Inferior parietal cortex (tissue), 1 donor: ENCODE results near the gene KCNK3.
"Not testable (repeated sequence)": the region's sequence is repeated elsewhere in the genome, so short reads cannot be mapped to it uniquely, and the experiment has no call there.

Experiments
- DNase-seq: peaks from one replicate; pipeline ENCODE4 v3.0.0-alpha.2; 2016; ENCODE audit errors: extremely low spot score

The KCNK3 gene

DNA sequence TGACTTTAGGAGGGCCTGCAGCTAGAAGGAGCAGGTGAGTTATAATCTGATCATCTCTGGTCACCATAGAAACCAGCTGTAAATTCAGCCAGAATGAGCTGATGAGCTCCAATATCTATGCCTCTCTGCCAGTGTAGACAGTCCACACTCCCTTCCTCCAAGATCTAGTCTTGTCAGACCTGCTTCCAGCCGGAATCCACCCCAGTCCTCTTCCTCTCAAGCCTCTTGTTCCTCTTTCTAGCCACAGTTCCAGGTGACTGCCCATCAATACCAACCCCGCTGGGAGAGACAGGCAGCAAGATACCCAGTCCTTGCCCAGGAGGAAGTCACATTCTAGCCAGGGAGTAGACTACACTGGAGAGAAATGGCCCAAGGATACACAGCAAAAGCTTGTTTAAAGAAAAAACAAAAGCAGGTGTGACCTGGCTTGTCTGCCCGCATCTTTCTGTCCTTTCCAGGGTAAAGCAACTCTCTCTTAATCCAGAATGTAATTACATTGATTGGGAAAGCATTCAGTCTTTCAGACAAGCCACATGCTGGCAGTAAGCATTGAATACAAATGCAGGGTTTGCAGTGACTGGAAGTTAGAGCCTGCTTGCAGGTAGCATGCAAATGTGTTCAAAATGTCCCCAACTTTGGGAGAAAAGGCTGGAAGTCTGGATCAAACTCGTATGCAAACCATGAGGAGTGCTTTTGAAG lies 62.6 kb downstream of the KCNK3 start:
- no peak for DNase-seq

DNA sequence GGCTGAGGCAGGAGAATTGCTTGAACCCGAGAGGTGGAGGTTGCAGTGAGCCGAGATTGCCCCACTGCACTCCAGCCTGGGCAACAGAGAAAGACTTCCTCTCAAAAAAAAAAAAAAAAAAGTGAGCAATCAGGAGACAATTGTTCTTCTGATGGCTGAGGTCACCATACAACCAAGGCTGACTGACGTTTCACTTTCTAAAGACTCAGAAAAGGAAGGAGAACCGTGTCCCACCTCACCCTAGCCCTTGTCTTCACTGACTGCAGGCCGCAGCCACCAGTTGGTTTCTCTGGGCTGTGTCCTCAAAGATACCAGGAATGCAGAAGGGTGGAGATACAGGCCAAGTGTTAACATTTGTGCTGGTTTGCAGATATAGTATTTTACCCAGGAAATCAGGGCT lies 63.8 kb downstream of the KCNK3 start:
- DNase-seq: no peak

DNA sequence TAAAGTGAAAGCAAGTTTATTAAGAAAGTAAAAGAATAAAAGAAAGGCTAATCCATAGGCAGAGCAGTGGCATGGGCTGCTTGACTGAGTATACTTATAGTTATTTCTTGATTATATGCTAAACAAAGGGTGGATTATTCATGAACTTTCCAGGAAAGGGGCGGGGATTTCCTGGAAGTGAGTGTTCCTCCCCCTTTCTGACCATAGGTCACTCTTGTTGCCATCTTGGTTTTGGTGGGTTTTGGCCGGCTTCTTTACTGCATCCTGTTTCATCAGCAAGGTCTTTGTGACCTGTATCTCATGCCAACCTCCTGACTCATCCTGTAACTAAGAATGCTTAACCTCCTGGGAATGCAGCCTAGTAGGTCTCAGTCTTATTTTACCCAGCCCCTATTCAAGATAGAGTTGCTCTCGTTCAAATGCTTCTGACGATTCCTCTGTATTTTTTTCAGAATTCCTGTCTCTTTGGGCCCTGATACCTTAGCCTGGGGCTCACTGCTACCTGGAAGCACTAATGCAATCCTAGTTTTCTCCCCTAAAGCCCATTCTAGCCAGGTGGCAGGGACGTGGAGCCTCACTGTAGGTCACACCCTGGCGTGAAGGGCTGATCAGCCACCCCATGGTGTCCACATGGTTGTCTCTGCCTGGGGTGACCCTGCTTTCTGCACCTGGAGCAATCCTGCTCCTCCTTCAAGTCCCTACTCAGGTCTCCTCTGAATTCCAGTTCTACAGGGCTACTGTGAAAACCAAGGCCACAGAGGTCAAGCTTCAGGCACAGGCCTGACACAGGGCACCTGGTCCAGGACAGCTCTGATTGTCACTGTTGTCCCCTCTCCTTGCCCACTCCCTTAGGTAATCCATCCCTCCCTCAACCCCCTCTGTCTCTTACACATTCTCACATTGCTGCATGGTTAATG lies 65.6 kb downstream of the KCNK3 start:
- DNase-seq: no peak

DNA sequence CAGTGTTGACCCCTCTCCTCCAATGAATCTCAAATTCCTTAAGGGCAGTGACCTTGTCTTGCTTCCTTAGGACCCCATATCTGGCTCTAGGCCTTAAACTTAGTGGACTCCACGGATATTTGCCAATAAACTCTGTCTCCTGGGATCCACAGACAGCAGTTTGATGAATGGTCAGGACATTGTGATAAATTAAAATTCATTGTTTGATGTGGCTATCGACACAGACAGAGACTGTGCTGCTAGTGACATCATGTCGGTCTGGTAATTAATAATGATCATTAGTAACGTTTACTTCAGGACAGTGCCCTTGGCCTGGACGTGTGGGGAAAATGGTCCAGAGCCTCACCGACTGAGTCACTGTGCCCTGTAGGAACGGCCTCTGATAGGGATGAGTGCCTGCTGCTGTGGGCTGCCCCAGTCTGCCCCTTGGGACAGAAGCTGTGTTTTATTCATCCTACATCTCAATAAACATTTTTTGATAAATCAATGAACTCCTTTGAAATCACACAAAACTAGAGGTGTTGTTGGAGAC lies 66.3 kb downstream of the KCNK3 start:
- no peak for DNase-seq

DNA sequence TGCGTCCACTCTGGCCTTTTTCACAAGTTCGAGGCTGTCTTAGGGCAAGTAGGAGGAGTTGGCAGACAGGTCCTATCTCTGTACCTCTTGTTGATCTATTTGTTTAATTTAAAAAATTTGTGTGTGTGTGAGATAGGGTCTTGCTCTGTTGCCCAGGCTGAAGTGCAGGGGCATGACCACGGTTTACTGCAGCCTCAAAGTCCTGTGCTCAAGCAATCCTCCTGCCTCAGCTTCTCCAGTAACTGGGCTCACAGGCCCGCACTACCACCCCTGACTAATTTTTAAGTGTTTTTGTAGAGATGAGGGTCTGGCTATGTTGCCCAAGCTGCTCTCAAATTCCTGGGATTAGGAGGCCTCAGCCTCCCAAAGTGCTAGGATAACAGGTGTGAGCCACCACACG lies 67.3 kb downstream of the KCNK3 start:
- DNase-seq: no peak

DNA sequence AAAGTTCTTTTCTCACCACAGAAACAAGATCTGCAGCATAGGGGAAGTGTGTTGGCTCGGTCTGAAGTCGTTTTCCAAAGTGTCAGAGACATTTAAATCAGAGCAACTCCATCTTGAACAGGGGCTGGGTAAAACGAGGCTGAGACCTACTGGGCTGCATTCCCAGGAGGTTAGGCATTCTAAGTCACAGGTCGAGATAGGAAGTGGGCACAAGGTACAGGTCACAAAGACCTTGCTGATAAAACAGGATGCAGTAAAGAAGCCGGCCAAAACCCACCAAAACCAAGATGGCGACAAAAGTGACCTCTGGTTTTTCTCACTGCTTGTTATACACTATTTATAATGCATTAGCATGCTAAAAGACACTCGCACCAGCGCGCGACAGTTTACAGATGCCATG lies 68.5 kb downstream of the KCNK3 start:
- DNase-seq: not testable (repeated sequence)

DNA sequence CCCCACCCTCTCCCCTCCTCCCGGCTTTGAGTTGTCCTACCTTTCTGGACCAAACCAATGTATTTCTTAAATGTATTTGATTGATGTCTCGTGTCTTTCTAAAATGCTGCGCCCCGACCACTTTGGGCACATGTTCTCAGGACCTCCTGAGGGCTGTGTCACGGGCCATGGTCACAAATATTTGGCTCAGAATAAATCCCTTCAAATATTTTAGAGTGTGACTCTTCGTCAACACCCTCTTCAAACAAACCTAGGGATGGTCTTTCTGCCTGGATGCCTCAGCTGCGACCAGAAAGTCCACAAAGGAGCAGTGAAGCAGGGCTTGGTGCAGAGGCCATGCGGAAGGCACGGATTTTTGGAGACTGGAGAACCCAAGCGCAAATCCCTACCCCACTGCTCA lies 70.5 kb downstream of the KCNK3 start:
- no peak for DNase-seq

DNA sequence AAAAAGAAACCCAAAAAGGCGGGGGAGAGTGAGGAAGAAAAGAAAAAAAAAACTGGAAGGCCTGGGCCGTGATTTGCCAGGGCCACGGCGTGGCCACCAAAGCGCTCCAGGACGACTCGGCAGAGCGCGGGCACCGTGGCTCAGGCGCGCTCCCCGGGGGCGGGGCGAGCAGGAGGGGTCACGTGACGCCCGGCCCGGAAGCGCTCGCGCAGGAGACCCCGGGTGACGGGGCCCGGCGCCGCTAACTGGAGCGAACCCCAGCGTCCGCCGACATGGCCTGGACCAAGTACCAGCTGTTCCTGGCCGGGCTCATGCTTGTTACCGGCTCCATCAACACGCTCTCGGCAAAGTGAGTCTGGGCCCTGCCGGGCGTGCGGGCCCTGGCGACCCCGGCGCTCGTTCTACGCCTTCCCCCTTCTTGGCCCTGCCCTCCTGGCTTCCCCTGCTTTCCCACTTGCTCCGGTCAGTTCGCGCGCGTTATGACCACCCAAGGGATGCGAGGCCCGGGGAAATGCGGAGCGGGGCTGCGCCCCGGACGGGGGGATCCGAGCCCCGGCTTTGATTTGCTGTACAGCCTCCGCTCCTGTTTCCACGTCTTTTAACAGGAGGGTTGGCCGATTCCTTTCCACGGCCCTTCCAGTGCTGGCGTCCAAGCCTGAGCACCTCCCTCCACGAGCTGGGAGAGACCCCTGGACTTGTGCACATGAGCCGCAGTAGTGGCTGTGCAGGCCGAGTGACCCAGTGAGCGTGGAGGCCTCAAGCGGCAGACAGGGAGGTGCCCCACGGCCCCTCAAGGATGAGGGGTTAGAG lies 71.8 kb downstream of the KCNK3 start, which contains the start of gene SLC35F6:
SLC35F6 (plus strand) TSS at position 207 of the 810 bp plus-strand sequence; CDS start at position 273, 66 bp downstream.
- DNase-seq: peak; percentile 83

DNA sequence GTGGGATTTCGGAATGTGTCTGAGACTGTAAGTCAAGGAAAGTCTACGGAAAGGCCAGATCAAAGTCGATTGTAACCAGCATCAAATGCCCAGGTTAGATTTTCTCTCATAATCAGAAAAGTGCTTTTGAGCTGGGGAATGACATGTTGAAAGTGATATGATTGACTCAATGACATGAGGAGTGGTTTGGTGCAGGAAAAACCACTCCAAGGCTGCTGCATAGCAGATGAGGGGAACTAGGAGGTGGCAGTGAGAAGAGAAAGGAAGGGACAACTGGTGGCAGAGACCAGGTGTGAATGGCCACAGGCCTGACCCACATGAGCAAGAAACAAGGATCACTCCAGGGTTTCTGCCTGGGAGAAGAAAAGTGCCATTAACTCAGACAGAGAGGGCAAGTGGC lies 72.4 kb downstream of the KCNK3 start:
- DNase-seq: no peak

DNA sequence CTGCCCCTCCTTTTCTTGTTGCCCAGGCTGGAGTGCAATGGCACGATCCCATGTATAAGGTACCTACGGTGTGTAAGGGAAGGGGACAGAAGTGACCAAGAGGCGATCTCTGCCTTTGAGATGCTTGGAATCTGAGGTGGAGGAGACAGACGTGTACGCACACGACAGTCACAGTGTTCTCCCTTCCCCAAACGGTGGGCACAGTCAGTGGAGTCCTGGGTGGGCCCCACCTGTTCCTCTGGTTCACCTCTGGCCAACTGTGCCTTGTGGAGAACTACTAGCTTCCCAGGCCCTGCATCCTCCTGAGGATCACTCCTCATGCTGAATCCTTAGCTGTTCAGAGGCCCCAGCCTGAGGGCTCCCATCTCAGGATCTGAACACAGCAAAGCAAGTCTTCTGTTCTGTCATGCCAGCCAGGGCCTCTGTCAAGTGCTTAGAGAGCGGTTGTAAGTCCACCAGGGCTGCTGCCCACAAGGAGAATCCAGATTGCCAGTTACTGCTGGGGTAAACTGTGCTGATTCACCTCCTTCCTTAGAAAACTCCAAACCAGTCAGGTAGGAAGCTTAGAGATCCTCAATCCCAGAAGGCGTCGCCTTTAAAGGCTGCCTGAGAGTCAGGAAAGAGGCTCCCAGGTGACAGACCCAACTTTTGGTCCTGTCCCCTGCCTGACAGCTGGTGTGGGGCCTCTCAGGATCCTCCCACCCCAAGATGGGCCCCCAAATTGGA lies 73.1 kb downstream of the KCNK3 start:
- no peak for DNase-seq

DNA sequence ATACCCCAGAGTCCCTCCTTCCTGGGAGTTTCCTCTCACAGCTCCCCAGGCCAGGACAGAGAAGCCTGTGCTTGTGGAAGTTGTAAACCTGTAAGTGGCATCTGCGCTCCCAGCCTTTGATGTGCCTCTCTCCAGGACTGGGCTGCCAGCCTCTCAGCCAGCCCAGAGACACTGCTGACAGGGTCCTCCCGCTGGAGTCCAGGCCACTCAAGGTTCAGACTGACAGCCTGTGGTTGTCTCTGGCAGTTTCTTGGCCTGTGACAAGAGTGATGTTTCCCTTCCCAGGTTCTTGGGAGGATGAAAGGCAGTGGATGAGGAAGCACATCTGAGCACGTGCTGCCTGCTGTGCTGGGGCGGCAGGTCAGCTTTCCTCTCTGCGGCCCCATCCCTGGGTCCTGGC lies 74.6 kb downstream of the KCNK3 start:
- DNase-seq: no peak

DNA sequence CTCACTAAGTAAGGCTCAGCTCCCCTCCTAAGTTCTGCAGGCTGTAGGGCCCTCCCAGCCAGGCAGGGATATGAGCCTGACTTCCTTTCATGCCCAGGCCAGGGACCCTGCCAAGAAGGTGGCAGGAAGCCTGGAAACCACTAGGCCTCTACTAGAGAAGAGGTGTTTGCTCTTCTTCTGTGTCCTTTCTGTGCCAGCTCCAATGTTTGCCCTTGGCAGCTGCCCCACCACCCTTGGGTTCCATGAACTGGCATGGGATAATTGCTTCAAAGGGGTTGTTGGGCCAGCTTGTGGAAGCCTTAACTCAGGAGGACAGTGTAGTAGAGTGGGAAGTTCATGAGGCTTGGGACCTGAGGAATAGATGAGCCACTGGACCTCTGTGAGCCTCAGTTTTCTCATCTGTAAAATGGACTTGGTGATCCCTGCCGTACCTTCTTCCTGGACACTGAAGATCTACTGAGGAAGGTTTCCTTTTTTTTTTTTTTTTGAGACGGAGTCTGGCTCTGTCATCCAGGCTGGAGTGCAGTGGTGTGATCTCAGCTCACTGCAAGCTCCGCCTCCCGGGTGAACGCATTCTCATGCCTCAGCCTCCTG lies 75.5 kb downstream of the KCNK3 start:
- DNase-seq: no peak

DNA sequence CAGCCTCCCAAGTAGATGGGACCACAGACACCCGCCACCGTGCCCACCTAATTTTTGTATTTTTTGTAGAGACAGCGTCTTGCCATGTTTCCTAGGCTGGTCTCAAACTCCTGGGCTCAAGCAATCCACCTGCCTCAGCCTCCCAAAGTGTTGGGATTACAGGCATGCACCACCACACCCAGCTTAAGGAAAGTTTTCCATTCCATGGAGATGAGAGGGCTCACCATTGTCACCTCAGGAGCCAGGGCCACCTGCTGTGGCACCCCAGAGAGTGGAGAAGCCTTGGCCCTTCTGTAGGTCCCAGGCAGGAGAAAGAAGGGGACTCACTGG lies 76.2 kb downstream of the KCNK3 start:
- no peak for DNase-seq

DNA sequence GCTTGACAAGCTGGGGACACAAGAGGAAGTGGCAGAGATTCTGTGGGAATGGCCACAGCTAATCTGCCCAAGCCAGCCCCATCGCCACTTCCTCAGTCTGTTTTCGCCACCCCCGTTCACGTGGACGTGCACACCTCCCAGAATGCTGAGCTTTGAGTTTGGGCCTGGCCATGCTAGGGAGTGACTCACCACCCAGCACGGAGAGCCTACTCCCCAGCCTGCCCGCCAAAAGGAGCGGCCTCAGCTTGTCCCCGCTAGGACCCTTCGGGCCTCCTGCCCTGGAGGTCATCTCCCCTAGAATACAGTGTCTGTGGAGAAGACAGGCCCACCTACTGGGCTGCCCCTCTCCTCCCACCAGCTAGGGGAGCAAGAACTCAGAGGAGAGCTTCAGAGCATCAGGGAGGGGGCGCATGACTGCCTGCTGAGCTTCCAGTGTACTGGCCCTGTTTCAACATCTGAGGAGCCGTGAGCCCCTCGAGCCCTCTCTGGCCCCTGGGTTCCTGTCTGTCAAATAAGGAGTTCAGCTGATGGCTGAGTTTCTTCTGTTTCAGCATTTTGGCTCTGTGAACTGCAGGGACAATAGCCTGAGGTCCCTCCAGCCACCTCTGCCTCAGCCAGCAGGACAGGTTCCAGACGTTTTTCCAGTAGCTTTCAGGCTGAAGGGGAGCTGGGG lies 76.7 kb downstream of the KCNK3 start:
- DNase-seq: peak; percentile 68

DNA sequence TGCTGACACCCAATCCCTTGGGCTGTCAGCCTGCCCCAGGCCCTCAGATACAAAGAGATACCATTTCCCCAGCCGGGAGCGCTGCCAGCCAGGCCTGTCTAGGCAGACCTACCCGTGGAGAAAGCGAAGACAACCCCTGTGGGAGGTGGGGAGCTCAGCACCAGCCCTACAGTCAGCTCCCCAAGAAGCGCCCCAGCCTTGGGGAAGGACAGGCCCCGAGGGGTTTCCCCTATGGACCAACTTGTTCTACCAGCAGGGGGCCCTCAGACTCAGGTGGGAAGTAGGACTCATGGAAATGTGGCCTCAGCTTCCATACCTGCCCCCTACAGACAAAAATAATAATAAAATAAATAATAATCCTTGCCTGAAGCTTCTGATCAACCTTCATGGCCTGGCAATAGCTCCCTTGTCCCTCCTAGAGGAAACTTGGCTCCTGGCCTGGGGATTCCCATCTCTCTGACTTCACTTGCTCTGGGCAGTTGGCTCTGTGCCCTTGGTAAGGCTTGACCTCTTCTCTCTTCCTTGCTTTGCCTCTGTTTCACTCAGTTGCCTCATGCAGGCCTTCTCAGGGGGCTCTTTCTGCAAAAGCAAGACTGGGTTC lies 78.6 kb downstream of the KCNK3 start:
- DNase-seq: peak; percentile 70

DNA sequence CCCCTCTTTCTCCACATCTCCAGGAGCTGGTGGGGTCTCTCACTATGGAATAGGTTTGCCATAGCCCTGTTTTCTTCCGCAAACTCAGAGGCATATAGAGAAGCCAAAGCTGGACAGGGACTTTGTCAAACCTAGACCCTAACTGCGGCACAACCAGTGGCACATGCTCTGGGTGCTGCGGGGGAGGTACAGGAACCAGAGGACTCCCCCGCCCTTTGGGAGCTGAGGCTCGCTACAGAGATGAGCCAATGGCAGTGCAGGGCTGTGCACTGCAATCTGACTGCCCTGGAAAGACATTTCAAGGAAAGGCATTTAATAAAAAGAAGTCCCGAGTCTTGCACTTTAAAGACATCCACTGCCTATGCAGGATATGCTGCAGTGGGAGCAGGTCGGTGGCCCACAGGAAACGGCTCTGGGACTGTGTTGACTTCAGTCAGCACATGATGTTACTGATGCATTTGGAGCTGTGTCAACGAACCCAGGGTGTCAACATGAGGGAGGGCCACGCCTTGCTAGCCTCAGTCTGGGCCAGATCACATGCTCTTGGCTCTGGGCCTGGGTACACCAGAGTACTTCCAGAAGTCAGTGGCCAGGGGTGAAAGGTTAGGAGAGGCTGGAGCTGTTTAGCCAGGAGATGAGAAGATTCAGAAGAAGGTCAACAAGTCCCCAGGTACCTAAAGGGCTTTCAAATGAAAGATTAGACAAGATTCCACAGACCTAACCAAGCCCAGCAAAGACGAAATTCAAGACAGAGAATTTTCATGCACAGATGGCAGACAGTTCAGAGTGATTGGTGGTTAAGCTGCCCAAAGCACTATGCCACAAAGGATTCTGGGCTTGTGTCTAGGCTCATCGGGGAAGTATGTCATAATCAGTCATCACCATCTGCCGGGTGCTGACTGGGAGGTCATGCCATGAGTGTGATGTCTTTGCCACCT lies 79.8 kb downstream of the KCNK3 start:
- peak; percentile 86 for DNase-seq

DNA sequence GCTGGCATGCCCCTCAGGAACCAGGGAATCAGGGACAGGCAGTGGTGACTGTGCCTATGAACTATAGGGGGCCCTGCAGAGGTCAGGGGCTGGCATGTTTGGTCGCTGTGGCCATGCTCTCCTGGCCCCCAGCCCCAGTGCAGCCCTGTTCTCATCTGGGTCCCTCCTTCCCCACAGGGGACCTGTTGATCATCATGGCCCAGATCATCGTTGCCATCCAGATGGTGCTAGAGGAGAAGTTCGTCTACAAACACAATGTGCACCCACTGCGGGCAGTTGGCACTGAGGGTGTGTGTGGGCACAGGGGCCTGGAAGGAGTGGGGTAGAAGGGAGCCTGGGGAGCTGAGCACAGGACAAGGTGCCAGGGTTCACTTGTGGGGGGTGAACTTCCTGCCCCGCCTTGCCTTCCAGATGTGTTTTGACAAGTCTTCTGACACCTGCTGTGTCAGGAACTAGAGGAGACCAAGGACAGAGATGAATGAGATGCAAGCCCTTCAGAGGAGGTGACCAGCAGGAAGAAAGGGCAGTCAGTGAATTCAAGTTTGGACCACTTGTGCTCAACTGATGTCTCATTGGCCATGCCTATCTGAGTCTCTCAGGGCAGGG lies 83.8 kb downstream of the KCNK3 start:
- no peak for DNase-seq

DNA sequence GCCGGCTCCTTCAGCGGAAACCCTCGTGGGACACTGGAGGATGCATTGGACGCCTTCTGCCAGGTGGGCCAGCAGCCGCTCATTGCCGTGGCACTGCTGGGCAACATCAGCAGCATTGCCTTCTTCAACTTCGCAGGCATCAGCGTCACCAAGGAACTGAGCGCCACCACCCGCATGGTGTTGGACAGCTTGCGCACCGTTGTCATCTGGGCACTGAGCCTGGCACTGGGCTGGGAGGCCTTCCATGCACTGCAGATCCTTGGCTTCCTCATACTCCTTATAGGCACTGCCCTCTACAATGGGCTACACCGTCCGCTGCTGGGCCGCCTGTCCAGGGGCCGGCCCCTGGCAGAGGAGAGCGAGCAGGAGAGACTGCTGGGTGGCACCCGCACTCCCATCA lies 85.6 kb downstream of the KCNK3 start:
- DNase-seq: no peak
